ENCODE data around the gene TCF4.

The TCF4 gene

DNA sequence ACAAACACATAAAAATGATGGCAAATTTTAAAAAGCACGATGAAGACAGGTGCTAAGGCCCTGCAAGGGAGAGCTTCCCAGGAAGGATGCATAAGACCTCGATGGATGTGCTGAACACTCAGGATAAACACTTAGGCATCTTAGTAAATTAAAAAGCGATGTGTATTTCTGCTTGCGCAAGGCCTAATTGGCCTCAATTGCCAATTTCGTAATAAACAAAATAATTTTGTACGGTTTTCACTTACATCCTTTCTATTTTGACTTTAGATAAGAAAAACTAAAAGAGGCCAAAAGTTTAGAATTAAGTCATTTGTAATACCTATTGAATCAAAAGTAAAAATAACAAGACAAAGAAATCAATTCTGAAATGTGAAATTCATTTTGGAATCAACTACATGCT, 189.1 kb downstream of the TCF4 start:
- no peaks in the 10 kb centered on the region for H3K4me1 ChIP-seq (ENCODE audit: insufficient read depth, poor library complexity, severe bottlenecking)
- H3K36me3 ChIP-seq (ENCODE audit: low read depth), result no peaks in the 10 kb centered on the region
- H3K27me3 ChIP-seq (ENCODE audit: insufficient read depth, poor library complexity, severe bottlenecking), result no peaks in the 10 kb centered on the region
- ATAC-seq (ENCODE audit: low read depth) (no peak), DNase-seq (ENCODE audit: low spot score) (no peak)
- TF ChIP-seq, protein P1, sequence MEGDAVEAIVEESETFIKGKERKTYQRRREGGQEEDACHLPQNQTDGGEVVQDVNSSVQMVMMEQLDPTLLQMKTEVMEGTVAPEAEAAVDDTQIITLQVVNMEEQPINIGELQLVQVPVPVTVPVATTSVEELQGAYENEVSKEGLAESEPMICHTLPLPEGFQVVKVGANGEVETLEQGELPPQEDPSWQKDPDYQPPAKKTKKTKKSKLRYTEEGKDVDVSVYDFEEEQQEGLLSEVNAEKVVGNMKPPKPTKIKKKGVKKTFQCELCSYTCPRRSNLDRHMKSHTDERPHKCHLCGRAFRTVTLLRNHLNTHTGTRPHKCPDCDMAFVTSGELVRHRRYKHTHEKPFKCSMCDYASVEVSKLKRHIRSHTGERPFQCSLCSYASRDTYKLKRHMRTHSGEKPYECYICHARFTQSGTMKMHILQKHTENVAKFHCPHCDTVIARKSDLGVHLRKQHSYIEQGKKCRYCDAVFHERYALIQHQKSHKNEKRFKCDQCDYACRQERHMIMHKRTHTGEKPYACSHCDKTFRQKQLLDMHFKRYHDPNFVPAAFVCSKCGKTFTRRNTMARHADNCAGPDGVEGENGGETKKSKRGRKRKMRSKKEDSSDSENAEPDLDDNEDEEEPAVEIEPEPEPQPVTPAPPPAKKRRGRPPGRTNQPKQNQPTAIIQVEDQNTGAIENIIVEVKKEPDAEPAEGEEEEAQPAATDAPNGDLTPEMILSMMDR (IDR thresholded peaks at IDR 0.05; ENCODE audit: poor library complexity, severe bottlenecking), result no peak
- no peak overlapping the region for H3K4me3 ChIP-seq (ENCODE audit: severe bottlenecking)
- no peaks in the 10 kb centered on the region for H3K9me3 ChIP-seq (ENCODE audit: severe bottlenecking)
- H3K27ac ChIP-seq (ENCODE audit: poor library complexity, severe bottlenecking), result no peak overlapping the region

DNA sequence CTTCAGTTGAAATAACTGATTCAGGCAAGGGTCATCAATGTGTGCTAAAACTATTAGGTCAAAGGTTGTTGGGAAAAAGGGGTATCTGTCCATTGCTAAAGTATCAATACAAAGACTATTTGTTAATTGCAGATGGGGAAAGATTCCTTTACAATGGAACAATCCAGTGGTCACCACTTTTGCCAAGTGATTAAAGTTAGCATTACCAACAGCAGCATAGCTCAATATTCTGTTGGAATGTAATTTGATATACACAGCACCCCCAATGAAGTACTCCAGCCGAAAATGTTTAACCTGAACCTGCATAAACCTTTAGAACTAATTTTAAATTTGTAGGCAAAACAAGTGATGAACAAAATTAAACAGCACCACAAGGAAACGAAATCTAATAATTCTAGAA, 191.0 kb downstream of the TCF4 start:
- ATAC-seq (ENCODE audit: low read depth), result no peak
- H3K27me3 ChIP-seq (ENCODE audit: insufficient read depth, poor library complexity, severe bottlenecking), result no peaks in the 10 kb centered on the region
- H3K9me3 ChIP-seq (ENCODE audit: severe bottlenecking), result no peaks in the 10 kb centered on the region
- TF ChIP-seq, protein P1 (IDR thresholded peaks at IDR 0.05; ENCODE audit: poor library complexity, severe bottlenecking), result no peak
- no peaks in the 10 kb centered on the region for H3K36me3 ChIP-seq (ENCODE audit: low read depth)
- no peak overlapping the region for H3K4me3 ChIP-seq (ENCODE audit: severe bottlenecking)
- no peak for DNase-seq (ENCODE audit: low spot score)
- H3K4me1 ChIP-seq (ENCODE audit: insufficient read depth, poor library complexity, severe bottlenecking), result no peaks in the 10 kb centered on the region
- no peak overlapping the region for H3K27ac ChIP-seq (ENCODE audit: poor library complexity, severe bottlenecking)

DNA sequence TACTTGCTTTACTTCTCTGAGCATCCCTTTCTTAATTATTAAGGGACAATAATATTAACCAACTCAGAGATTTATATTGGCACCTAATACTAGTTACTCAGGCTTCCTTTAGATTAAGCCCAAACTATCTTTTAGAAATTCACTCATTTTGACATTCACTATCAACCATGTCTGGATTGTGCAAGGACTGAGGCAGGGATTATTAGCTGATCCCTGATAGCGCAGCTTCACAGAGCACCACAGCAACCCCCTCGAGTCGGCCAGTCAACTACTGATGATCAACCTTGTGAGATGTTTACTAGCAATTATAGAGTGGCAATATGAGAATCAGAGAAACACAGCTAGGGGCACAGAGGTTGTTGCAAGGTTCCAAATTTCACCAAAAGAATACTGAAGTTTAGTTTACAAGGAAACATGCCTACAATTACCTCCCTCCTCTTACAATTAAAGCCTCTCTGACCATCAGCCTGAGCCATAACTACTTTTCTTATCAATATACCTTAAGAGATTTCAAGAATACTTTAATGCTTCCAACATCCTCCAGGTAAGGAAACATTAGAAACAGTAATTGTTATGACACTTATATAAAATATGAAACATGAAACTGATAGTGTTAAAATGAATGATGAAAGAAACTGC, 191.6 kb downstream of the TCF4 start:
- Histone ChIP-seq H3K27ac (ENCODE audit: poor library complexity, severe bottlenecking) (no peak overlapping the region), H3K27me3 (ENCODE audit: insufficient read depth, poor library complexity, severe bottlenecking) (no peaks in the 10 kb centered on the region), H3K9me3 (ENCODE audit: severe bottlenecking) (no peaks in the 10 kb centered on the region), H3K4me1 (ENCODE audit: insufficient read depth, poor library complexity, severe bottlenecking) (no peaks in the 10 kb centered on the region), H3K4me3 (ENCODE audit: severe bottlenecking) (no peak overlapping the region), H3K36me3 (ENCODE audit: low read depth) (no peaks in the 10 kb centered on the region)
- DNase-seq (ENCODE audit: low spot score) (no peak), ATAC-seq (ENCODE audit: low read depth) (no peak)
- TF ChIP-seq, protein P1 (IDR thresholded peaks at IDR 0.05; ENCODE audit: poor library complexity, severe bottlenecking), result no peak

DNA sequence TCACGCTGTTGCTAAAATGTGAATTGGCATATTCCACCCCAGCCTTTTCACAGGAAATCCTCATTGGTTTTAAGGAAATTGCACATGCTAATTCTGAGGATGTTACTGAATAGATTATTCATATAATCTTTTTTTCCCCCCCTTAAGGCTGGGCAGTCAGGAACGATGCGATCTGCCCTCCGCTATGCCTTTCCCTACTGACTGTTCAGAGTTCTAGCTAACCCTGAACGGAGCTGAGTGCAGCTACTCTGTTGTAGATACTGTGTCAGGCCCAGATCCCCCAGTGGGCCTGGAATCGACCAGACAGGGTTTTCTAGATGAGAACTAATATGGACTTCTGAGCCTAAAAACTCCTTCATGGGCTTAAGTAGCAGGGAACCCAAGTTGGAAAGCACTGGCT, 192.2 kb downstream of the TCF4 start:
- DNase-seq (ENCODE audit: low spot score) (no peak), ATAC-seq (ENCODE audit: low read depth) (no peak)
- Histone ChIP-seq H3K9me3 (ENCODE audit: severe bottlenecking) (no peaks in the 10 kb centered on the region), H3K27me3 (ENCODE audit: insufficient read depth, poor library complexity, severe bottlenecking) (no peaks in the 10 kb centered on the region), H3K27ac (ENCODE audit: poor library complexity, severe bottlenecking) (no peak overlapping the region), H3K4me3 (ENCODE audit: severe bottlenecking) (no peak overlapping the region), H3K36me3 (ENCODE audit: low read depth) (no peaks in the 10 kb centered on the region), H3K4me1 (ENCODE audit: insufficient read depth, poor library complexity, severe bottlenecking) (no peaks in the 10 kb centered on the region)
- TF ChIP-seq, protein P1 (IDR thresholded peaks at IDR 0.05; ENCODE audit: poor library complexity, severe bottlenecking), result no peak

DNA sequence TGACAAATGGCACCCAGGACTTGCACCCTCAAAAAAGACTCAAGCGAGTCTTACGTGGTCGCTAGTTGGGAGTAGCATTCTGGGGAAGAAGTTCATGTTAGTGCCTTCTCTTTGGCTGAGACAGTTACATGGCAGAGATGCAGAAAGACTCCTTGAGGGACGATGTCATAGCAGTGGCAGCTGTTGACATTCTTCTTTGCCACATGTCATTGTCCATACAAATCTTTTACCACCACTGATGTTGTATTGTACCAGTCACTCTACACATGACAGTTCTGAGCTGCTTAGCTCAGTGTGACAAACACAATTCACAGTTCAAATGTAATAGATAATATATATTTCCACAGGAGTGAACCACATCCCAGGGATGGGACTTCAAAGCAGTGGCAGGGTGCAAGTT, 197.1 kb downstream of the TCF4 start:
- Histone ChIP-seq H3K36me3 (ENCODE audit: low read depth) (no peaks in the 10 kb centered on the region), H3K4me3 (ENCODE audit: severe bottlenecking) (no peak overlapping the region), H3K27me3 (ENCODE audit: insufficient read depth, poor library complexity, severe bottlenecking) (no peaks in the 10 kb centered on the region), H3K4me1 (ENCODE audit: insufficient read depth, poor library complexity, severe bottlenecking) (no peaks in the 10 kb centered on the region), H3K9me3 (ENCODE audit: severe bottlenecking) (no peaks in the 10 kb centered on the region), H3K27ac (ENCODE audit: poor library complexity, severe bottlenecking) (no peak overlapping the region)
- no peak for DNase-seq (ENCODE audit: low spot score)
- ATAC-seq (ENCODE audit: low read depth), result no peak
- TF ChIP-seq, protein P1 (IDR thresholded peaks at IDR 0.05; ENCODE audit: poor library complexity, severe bottlenecking), result no peak
